HG02970 (cell line): ENCODE results near the gene SMIM28.

Source experiments
- ATAC-seq: cut with Tn5 transposase; IDR thresholded peaks from one replicate; pipeline ENCODE4 v1.9.1; 2021; ENCODE audit warnings: mild to moderate bottlenecking, moderate library complexity, moderate number of reproducible peaks; ENCODE audit not compliant: unreplicated experiment, low FRiP score

The SMIM28 gene

DNA sequence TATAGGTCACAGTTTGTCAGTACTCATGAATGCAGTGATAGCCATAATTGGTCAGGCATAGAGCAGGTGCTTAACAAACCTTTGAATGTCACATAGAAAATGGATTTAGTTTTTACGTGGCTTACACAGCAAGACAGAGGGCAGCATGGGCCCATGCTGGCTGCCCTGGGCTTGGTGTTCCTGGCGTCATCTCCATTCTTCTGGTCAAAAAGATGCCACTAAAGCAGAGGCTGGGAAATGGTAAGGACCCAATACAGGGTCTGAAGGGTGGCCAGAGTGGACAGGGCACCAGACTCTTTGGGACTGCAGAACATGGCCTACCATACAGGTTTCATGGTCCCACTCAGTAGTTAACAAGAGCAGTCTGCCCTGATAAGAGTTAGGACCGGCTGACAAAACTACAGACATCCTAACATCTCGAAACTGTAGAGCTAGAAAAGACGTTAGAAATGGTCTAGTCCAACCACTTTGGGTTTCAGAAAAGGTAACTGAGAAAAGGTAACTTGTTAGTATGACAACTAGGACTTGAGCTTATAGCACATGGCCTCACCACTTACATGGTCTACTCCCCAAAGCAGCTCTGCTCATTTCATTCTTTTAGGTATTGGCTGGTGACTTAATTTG lies 48.9 kb downstream of the SMIM28 start:
- no peak for ATAC-seq

DNA sequence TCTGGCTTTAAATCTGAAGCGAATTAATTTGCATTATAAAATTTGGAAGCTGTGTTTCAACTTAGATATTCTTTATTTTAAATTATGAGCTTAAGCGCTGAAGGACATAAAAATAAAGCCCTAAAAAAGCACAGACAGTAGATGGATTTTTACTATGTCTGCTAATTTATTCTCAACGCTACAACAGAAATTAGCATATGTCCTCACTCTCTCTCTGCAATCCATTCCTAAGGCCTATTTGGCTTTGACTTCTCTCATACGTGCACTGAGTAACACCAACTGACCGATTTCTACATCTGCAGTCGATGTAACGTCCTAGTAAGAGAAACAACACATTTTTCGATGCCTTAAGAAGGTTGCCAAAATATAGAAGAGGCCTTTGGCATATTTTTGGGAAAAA lies 50.0 kb downstream of the SMIM28 start:
- no peak for ATAC-seq

DNA sequence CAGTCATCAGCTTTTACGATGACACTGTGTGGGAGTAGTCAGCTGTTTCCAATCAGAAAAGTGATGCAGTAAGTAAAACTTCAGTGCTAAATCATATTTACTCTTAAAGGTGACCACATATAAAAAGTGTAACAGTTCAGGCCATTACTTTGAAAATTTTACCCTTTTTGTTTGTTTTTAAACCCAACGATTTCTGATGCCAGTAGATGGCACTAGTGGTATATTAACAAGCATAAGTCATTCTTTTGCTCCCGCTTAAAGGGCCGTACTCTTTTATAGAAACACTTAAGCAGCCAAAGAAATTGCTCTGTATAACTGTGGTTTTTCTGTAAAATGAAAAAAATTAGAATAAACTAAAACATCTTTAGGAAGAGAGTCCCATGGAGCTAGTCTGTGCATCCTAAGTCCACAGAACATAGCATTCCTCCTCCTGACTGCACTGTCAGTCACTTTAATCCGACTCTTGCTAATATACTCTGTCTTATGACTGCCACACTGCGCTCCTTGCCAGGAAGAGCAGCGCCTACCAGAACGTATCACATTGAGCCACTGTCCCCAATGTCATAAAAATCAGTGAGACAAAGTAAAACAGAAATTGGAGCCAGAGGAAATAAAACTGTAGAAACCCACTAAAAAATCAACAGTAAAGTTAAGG lies 51.4 kb downstream of the SMIM28 start:
- no peak for ATAC-seq

DNA sequence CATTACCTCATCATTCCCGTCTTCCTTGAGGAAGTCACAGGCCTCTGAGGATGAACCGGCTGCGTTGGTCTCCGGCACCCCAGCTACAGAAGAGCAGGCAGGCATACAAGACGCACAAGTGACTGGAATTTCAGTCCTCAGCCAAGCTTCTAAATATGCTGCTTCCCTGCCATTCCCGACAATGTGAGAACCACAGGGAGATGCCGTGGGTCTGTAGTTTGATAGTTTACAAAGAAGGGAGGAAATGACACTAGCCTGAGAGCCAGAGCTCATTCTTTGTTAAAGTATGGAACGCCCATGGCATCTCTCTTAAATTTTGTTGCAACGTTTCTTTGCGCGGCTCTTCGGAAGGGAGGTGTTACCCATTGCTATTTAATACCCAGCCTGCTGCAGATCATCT lies 52.1 kb downstream of the SMIM28 start:
- no peak for ATAC-seq

DNA sequence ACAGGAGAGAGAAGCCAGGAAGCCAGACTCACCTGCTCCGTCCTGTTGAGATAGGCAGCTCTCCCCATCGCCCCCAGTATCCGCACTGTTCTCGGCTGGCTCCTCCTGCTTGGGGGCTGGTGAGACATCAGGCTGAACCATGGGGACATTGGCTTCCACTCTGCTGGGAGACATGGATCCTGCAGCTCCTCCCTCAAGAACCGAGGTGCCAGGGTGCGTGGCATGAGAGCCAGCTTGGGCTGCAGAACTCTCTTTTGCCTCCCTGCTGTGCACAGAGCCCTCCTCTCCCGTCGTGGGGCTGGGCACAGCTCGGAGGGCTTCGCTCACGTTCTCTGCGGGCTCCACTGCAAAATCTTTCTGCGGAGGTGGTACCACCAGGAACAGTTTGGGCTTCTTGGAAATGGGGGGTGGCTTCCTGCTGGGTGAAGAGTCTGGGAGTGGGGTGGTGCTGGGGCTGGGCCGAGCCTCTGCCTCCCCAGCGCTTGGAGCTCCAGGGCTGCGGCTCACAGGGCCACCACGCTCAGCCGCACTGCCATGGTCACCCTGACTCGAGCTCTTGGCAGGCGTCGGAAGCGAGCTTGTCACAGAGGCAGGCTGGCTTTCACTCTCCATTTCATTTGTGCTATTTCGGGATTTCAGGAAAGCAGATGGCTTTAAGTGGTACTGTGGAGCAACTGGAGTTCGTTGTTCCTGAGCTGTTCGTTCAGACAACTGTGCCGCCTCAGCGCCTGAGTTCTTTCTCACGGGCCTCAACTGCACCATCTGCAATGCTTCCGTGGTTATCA lies 52.8 kb downstream of the SMIM28 start:
- ATAC-seq, result no peak

DNA sequence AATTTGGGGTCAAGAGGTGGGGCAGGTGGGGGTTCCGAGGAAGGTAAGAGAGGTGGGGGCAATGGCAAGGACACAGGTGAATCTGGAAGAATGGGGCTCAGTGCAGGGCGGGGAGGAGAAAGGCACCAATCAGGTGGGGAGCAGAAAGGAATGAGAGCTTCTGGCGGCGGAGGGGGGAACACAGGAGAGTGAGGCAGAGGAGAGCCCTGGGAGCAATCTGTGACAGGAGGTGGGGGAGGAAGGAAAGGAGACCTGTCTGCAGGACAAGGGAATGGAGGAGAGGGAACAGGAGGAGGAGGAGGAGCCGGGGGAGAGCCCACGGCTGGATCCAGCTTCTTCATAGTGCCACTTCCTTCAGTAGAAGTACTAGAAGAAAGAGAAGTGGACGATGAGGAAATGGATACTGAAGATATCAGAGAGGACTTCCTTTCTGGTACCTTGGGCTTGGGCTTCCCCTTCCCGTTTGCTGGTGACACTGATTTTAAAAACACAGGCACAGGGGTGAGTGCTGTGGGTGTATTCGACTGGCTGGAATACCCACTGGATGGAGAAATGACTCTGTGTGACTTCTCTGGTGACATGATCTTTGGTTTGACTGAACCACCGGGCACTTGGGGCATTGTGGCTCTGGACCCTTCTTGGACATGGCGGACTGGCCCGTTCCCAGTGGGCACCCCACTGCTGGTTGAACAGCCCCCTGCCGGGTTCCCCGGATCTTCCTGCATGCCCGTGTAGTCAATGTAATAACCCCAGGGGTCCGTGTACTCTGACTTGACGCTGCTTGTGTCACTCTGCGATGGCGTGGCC lies 53.8 kb downstream of the SMIM28 start:
- ATAC-seq, result no peak

DNA sequence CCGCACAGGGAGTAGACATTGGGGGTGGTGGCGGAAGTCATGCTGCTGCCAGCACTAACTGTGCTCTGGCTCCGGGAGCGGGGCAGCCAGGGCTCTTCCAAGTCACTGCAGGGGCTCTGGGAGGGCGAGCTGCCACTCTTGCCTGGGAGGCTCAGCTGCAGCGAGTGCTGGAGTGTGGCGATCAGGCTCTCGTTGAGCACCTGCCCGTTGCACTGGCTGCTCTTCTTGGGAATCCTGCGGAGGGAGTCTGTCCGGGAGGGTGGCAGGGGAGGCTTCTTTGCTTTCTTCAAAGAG lies 54.3 kb downstream of the SMIM28 start:
- ATAC-seq, result no peak
